SH-SY5Y (cell line): Measurements from ENCODE around the gene NPEPL1.

Experiments used
- GATA2 ChIP-seq: IDR thresholded peaks from 2 replicates; pipeline ENCODE4 v1.6.1; 2011; ENCODE audit warnings: mild to moderate bottlenecking, low read depth, low read length
- GATA3 ChIP-seq: IDR thresholded peaks from 2 replicates; pipeline ENCODE4 v1.6.1; 2011; ENCODE audit warnings: low read depth, mild to moderate bottlenecking, low read length, moderate library complexity

GRCh38 chr20:58708246-58708931 is 15.8 kb downstream of the NPEPL1 start:
- TF ChIP-seq GATA3 (no peak), GATA2 (no peak)
